Retinal pigment epithelial cell (primary cell): Measurements from ENCODE around the gene DCHS1.

Experiments used
- DNase-seq: peaks from one replicate; pipeline ENCODE4 v3.0.0-alpha.2; 2010; ENCODE audit warnings: low read depth
- H3K4me3 ChIP-seq: 2 replicates; pipeline ENCODE4 v1.5.1; 2011; ENCODE audit warnings: mild to moderate bottlenecking, low read length, control low read depth, moderate library complexity
- TF ChIP-seq, protein P1 (sequence below): conservative IDR thresholded peaks from 2 replicates; pipeline ENCODE4 v1.5.1; 2011; ENCODE audit warnings: low read depth, low read length, control low read depth, inconsistent platforms

DCHS1 gene

DNA sequence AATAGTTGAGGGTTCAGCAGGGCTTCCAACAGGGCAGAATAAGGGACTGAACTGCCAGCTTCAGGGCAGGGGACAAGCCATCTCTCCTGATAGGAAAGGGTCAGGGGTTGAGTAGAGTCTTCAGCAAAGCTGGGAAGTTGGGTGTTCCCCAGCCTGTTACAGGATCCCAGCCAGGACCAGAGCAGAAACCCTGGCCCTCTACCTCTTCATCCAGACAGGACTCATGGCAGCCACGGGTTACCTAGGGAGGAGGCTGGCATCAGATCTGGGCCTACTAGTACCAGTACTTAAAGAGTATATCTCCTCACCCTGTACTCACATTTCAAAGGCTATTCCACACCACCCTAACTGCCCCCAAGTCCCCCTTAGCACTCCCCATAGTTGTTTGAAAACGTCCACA lies 41.2 kb downstream of the DCHS1 start:
- no peak for DNase-seq
- TF ChIP-seq, protein P1, sequence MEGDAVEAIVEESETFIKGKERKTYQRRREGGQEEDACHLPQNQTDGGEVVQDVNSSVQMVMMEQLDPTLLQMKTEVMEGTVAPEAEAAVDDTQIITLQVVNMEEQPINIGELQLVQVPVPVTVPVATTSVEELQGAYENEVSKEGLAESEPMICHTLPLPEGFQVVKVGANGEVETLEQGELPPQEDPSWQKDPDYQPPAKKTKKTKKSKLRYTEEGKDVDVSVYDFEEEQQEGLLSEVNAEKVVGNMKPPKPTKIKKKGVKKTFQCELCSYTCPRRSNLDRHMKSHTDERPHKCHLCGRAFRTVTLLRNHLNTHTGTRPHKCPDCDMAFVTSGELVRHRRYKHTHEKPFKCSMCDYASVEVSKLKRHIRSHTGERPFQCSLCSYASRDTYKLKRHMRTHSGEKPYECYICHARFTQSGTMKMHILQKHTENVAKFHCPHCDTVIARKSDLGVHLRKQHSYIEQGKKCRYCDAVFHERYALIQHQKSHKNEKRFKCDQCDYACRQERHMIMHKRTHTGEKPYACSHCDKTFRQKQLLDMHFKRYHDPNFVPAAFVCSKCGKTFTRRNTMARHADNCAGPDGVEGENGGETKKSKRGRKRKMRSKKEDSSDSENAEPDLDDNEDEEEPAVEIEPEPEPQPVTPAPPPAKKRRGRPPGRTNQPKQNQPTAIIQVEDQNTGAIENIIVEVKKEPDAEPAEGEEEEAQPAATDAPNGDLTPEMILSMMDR, result no peak
- H3K4me3 ChIP-seq, result no peak overlapping the region

DNA sequence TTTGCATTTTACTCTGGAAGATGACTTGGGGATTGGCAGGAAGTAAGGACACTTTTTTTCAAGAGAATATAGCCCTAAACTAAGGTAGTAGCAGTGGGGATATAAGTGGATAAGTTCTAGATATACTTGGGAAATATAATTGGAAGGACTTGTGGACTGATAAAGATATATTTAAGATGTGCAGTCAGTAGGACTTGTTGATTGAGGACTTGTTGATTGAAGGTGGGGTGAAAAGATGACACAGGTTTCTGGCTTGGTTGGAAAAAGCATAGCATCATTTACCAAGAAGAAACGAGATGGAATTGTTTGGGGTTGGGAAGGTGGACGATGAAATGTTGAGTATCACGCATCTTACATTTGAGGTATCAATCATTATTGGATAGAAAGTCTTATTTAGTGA lies 42.1 kb downstream of the DCHS1 start:
- TF ChIP-seq, protein P1, result no peak
- H3K4me3 ChIP-seq, result no peak overlapping the region
- DNase-seq, result no peak

DNA sequence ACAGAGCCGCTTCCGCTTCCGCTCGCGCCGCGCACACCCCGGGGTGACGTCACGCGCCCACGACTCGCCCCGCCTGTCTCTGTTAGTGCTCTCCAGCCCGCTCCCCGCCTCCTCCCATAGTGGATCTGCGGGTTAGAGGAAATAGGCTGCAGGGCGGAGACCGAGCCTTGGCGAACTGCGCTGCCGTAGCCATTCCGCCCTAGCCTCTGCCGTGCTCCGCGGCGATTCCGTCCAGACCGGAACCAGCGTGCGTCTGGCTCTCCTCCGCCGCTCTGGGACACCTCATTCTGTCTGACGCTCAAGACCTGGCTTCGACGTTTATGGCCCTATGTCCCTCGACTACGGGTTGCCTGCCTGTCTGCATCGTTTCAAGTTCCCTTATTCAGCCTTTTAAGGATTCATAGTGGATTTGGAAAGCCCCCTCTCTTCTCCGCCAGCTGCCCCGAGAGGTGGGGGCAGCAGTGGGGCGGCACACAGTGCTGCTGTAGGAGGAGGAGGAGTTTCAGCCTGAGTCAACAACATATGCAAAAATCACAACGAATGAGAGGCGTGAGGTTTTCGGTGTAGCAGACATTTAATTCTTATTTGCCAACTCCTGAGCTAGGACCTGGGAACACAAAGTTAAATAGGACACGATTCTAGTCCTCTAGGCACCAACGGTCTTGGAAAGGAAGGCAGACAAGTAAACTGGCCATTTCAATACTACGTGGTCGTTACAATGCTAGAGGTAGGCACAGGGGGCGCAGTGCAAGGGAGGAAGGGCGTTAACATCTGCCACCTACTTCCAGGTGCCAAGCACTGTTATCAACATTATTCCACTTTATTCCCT lies 43.2 kb downstream of the DCHS1 start, which contains the start of gene TAF10:
Gene TAF10 (minus strand): TSS at position 4 of the 829 bp plus-strand sequence. CDS start 27 bp downstream, outside the sequence.
- TF ChIP-seq, protein P1, result peak; percentile 66
- peak; percentile 79 for DNase-seq
- H3K4me3 ChIP-seq, result peak within 1 kb of the TSS; percentile 76

DNA sequence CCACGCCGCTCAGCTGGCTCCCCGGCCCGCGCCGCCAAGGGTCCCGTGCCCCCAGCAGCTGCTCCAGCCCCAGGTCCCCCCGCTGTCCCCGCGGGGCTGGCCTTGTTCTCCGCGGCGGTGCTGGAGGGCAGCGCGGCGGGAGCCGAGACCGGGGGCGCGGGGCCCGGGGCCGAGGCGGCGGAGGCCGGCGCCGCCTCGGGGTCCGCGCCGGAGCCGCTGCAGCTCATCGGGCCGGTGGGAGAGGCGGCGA lies 43.7 kb downstream of the DCHS1 start:
- TF ChIP-seq, protein P1, result no peak
- H3K4me3 ChIP-seq, result peak overlapping the region; percentile 76
- no peak for DNase-seq

DNA sequence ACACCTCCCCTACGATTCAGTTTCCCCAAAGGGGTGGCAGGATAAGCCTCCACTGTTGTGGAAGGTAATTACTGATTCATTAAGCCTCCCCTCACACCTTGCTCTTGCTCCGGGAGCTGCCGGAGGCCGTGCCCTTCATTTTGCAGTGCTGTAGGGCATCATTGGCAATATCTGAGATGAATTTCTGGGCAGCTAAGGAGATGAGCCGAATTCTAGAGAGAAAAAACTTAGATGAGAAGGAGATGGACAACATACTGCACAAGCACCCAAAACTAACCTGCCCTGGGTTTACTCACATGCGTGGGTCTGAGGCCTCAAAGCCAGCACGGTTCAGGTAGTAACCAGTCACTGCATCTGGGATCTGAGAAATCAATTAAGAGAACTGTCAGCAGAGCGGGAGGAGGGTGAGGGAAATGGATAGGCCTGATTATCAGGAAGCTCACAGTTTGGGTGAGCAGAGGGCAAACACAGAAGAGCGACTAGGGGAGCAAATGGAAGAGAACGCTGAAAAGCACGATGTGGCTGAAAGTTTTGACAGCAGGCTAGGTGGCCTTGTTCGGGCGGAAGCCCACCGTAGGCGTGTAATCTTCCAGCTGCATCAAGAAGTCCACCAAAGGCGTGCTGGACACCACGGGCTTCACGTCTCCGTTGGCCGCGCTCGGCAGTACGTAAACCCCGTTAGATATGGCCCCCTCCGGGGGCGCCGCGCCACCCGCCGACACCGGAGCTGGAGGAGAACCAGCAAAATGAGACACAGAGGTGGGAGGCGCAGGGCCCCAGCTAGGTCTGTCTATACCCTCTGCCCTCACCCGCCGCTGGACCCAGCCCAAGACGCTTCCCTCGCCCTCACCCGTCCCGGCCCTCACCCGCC lies 44.3 kb downstream of the DCHS1 start:
- peak overlapping the region; percentile 76 for H3K4me3 ChIP-seq
- TF ChIP-seq, protein P1, result no peak
- no peak for DNase-seq

DNA sequence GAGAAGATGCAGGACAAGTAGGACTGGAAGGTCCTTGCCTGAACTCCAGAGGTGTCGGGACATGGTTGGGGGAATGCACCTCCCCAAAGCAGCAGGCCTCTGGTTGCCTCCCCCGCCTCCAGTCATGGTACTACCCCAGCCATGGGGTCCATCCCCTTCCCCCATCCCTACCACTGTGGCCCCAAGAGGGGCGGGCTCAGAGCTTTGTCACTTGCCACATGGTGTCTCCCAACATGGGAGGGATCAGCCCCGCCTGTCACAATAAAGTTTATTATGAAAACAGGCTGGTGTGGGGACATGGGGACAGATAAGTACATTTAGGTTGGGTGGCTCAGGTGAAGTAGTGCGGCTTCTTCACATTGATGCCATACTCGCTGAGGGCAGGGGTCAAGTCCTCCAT lies 45.0 kb downstream of the DCHS1 start:
- TF ChIP-seq, protein P1, result no peak
- no peak for DNase-seq
- H3K4me3 ChIP-seq, result peak overlapping the region; percentile 76
